Stimulated activated CD8-positive, alpha-beta memory T cell treated with anti-CD3 and anti-CD28 coated beads, Interleukin-4, amount 100 ng/mL, for 1 hour (primary cell): ENCODE data around the gene PTPRN2.

Source experiments
- DNase-seq, 2 donors: peaks; one replicate each; pipeline ENCODE4 v3.0.0-alpha.2; 2020; ENCODE audit warnings: low read depth in 2 of 2, low spot score in 1 of 2

Gene PTPRN2

GRCh38 chr7:158013085-158013668, 574.4 kb downstream of the PTPRN2 start:
- no peak for DNase-seq

DNA sequence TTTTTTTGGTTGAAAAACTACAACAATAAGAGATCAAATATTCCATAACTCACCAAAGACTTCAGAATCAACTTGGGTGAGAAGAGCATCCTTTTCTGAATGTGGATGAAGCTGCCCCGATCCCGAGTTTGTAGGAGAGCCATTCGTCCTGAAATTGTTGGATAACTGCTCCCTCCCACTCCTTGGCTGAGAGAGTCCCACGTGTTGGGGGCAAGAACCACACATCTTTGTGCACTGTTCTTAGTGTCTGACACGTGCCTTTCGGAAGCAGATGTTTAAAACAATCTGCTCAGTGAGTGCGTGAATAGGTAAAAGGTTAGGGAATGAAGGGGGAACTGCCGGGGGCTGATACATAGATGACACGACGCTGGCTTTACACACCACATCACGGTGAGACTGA, 575.7 kb downstream of the PTPRN2 start:
- no peak for DNase-seq

DNA sequence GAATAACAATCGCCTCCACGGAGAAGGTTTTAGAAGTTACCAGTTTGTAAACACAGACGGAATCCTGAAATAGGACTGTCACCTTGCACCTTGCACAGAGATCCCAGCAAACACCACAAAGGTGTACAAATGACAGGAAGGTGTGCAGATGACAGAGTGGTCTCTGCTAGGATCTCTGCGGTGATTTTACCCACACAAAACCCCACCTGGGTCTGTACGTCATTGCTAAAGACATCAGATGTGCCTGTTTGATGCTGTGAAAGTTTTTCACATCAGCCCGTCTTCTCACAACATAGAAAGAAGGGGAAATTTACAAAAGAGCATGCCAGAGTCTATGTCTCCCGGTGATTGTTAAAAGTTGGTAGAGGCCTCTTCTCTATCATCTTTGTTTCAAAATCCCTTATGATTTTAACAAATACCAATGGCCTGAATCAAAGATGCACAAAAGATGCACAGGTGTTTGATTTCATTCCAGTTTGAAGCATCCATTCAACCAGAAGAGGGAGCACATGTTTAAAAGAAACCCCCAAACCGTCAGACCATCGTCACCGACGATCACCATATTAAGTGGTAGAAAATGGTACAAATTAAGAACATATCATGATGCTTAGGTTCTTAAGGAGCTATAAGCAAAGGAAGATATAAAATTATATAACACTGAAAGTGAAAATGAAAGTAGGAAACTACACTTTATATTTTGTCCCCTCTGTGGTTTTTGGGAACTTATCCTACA, 576.5 kb downstream of the PTPRN2 start:
- no peak for DNase-seq

DNA sequence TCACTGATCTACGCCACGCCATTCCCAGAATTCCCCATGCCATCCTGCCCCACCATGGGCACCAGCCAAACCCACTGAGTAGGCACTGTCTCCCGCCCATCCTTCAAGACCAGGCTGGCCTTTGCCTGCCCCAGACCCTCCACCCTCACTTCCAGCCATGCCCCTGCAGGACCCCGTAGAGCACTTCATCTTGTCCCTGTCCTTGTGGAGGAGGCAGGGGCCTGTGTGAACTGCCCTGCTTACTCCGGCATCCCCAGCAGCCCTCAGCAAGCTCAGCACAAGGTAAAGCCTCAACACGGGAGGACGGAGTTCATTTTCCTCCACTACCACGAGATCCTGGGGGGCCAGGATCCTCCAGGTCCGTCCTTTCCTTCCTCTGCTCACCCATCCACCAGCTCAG, 577.7 kb downstream of the PTPRN2 start:
- DNase-seq = no peak

- DNase-seq = no peak
These were observed 579.4 kb downstream of the PTPRN2 start for GRCh38 chr7:158008267-158008666.

DNA sequence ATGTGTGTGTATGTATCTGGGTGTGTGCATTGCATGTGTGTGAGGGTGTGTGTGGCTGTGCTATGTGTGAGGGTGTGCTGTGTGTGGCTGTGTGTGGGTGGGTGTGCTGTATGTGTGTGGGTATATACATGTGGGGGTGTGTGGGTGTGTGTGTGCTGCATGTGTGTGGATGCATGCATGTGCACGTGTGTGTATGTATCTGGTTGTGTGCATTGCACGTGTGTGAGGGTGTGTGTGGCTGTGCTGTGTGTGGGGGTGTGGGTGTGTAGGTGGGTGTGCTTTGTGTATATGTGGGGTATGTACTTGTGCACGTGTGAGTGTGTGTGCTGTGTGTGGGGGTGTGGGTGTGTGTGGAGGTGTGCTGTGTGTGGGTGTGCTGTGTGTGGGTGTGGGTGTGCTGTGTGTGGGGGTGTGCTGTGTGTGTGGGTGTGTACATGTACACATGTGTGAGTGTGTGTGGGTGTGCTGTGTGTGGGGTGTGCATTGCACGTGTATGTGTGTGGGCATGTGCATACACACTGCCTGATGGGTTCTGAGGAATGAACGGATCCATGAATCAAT, 579.8 kb downstream of the PTPRN2 start:
- no peak for DNase-seq

DNA sequence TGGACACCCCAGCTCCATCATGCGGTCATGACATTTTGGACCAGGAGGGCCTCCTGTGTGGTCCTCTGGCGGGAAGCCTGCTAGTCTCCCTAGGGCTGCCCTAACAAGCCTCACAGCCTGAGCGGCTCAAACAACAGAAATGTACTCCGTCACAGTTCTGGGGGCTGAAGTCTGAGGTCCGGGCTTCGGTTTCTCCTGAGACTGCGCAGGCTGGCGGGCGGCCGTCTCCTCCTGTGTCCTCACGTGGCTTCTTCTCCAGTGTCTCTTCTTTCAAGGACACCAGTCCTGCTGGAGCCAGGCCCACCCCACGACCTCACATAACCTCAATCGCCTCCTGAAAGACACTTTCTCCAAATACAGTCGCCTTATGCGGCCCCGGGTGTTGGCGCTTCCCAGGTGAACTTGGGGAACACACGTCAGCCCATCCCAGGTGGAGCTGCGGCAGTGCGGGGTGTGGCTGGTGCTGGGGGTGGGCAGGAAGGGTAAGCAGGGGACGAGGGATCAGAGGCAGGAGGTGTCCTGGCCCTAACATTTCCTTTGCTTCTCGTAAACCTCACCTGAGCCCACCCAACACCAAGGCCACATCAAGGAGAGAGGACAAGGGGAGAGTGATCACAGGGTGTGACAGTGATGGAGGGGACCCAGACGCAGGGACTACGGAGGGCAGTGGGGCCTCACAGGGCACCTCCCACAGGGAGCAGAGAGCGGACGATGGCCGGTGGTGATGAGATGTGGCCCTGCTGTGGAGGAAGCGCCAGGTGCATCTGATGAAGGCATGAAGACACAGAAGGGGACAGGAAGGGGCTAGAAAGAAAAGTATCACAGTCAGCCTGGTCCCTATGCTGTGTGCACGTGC, 580.6 kb downstream of the PTPRN2 start:
- no peak for DNase-seq

DNA sequence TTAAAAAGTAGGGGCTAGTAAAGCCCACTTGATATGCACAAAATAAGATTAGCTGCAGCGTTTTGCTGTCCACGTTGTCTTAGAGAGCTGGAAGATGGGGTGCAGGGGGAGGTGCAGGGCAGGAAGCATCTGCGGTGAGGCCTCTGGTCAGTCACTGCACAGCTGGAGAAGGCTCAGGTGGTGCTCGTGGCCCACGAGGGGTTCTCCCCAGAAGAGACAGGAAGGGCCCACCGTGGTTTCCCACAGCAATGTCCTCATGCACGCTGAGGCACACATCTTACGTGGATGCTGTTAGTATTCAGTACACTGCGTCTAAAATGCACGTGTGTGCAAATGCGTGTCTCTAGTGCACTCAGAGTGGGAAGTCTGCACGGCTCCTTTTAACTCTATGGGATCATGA, 582.1 kb downstream of the PTPRN2 start:
- no peak for DNase-seq

DNA sequence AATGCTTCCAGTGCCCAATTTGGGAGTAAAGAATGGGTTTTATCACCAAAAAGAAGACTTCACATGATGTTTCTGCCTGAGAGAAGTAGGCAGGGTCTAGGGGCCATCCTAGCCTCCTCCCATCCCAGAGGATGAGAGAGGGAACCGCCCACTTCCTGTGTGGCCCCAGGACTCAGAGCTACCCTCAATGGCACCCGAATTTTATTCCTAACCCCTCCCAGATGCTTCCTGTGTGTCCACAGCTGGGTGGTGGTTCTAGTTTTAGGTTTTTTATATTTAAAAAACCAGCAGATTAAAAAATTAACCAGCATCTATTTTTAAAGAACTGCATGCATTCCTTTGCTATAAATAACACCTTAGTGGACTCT, 583.5 kb downstream of the PTPRN2 start:
- DNase-seq = no peak

DNA sequence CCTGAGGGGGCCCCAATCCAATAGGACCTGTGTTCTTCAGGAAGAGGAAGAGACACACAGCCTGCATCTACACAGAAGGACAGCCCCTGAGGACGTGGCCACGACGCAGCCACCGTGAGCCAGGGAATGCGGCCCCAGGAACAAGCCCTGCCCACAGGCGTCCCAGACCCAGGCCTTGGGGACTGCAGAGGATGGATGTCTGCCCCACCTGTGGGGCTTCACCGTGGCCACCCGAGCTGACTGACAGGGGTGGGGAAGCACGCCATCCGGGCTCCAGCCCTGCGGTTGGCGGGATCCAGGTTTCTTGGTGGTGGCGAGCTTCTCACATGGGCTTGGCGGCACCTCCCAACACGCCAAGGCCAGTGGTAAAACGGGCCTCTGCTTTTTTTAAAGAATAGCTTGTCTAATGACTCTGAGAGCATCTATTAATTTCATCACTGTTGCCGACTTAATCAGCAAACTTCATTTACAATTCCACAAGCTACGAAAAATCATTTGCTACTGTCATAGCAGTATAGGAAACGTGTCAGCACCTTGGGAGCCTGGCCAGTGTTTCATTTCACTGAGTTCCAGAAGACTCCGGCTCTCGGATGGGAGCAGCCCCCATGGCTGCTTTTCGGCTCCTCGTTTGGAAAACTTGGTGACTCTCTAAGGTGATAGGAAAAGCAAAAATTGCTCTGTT, 584.0 kb downstream of the PTPRN2 start:
- DNase-seq = no peak

- DNase-seq = no peak
These were observed 585.0 kb downstream of the PTPRN2 start for GRCh38 chr7:158002486-158003080.

GRCh38 chr7:158001621-158002320, 585.9 kb downstream of the PTPRN2 start:
- DNase-seq = no peak

DNA sequence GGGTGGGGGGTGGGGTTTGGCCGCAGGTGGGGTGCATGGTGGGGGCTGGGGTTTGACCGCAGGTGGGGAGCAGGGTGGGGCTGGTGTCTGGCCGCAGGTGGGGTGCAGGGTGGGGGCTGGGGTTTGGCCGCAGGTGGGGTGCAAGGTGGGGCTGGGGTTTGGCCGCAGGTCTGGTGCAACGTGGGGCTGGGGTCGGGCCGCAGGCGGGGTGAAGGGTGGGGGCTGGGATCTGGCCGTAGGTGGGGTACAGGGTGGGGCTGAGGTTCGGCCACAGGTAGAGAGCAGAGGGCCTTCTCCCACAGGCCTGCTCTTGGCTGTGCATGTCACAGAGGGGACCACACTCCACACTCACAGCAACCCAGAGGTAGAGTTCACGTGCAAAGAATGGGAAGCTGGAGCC, 586.6 kb downstream of the PTPRN2 start:
- no peak for DNase-seq

DNA sequence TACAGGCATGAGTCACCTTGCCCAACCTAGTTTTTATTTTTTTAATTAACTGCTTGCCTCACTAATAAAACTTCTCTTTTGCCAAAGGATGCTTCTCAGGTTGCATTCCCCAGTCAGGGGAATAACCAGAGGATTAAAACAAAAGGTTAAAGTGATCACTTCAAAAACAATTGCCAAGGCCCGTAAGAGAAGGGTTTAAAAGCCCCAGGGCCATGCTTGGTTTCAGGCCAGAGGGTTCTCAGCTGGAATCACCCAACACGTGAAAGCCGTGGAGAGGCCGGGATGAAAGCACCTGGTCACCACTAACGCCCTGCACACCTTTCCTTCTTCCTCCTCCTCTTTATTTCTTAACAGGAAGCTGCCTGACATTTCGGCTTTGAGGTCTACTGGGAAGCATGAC, 587.5 kb downstream of the PTPRN2 start:
- no peak for DNase-seq

DNA sequence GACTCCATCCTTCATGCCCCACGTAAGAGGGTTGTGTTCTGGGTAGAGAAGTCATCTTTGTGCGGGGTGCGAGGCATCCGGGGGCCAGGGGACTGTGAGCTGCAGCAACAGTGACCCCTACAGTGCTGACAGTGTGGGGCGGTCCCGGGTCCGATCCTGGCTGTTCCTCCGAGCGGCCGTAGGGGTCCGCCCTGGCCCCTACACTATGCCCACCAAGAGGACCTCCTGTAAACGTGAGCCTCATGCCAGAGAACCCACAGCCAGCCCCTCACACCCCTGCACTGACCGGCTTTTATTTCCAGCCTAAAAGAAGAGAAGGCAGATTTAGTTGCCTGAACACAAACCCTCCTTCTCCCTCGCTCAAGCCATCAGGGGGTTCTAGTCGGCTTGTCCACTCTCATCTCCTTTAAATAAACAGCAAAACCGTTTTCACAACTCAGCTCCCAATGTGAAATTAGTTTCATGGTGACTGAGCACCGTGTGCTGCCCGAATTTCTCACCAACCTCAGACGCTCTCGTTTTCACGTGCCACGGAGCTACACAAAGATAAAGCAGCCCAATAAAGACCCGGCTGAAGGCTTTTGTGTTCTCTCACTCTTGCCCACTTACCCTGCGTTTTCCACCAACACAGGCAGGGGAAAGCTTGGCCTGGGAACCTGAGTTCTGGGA, 588.6 kb downstream of the PTPRN2 start:
- no peak for DNase-seq

- no peak for DNase-seq
These were observed 590.2 kb downstream of the PTPRN2 start for GRCh38 chr7:157997471-157997870.

- no peak for DNase-seq
These were observed 590.6 kb downstream of the PTPRN2 start for GRCh38 chr7:157997080-157997440.

DNA sequence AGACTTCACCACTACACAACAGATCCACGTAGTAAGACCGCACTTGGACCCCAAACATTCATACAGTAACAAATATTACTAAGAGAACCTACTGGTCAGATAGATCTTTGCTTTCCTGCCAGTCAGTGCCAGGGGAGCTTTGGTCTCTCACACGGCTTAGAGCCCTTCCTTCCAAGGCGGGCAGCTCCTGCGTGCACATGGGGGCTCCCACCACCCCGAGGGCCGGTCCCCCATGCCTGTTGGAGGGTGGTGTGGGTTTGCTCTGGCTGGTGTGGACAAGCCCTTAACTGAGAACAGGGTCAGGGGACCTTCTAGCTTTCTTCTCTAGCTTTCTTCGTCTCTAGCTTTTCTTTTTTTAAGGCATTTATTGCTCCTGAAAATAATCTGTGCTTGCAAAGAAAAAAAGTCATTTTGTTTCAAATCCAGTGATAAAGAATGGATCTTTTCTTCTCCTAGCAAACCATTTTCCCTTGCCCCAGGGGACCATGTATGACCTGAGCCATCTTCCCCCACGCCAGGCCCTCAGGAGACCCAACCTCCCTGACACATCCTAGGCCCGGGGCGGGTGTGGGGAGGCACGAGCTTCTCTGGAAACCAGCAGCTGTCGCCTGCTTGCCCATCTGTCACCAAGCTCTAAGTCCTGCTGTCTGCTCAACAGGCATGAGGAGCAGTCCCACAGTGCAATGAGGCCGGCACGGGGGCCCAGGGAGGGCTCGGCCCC, 591.1 kb downstream of the PTPRN2 start:
- no peak for DNase-seq

- no peak for DNase-seq
These were observed 591.8 kb downstream of the PTPRN2 start for GRCh38 chr7:157995815-157996214.
